Heart left ventricle (tissue), 16 donors: Measurements from ENCODE around the gene ABCC9. TPM values are rescaled to one million over a fixed set of nuclear protein-coding genes. Genes with fewer than 3 reads are reported as not detected.

Experiments used
- ATAC-seq, 4 donors: fragments of 200-7000 bp; cut with Tn5 transposase; one replicate each; pipeline ENCODE4 v1.9.1; 2020 to 2022; ENCODE audit warnings: moderate library complexity in 4 of 4, mild to moderate bottlenecking in 3 of 4, moderate number of reproducible peaks in 1 of 4
- DNase-seq, 5 donors: peaks; one replicate each; pipeline ENCODE4 v3.0.0-alpha.2; 2020
- H3K27ac ChIP-seq, 12 donors: fragments of 200-600 bp; sonication (generic) in 4 of 12; one replicate each; pipeline versions ENCODE4 v1.5.0 to v1.8.0; 2016 to 2022; ENCODE audit warnings: mild to moderate bottlenecking in 2 of 12
- H3K27me3 ChIP-seq, 9 donors: fragments of 200-600 bp; sonication (generic) in 2 of 9; one replicate each; pipeline versions ENCODE4 v1.5.1 to v1.8.0; 2016 to 2022; ENCODE audit warnings: mild to moderate bottlenecking in 3 of 9
- H3K36me3 ChIP-seq, 9 donors: fragments of 200-600 bp; sonication (generic) in 2 of 9; one replicate each; pipeline versions ENCODE4 v1.5.0 to v1.8.0; 2018 to 2022; ENCODE audit warnings: mild to moderate bottlenecking in 2 of 9
- H3K4me1 ChIP-seq, 12 donors: fragments of 200-600 bp; sonication (generic) in 4 of 12; one replicate each; pipeline versions ENCODE4 v1.5.0 to v1.8.0; 2016 to 2022; ENCODE audit warnings: mild to moderate bottlenecking in 3 of 12
- H3K4me3 ChIP-seq, 12 donors: fragments of 200-600 bp; sonication (generic) in 4 of 12; one replicate each; pipeline versions ENCODE4 v1.5.0 to v1.8.0; 2017 to 2022; ENCODE audit warnings: mild to moderate bottlenecking in 9 of 12, moderate library complexity in 4 of 12
- H3K9me3 ChIP-seq, 12 donors: fragments of 200-600 bp; sonication (generic) in 4 of 12; one replicate each; pipeline versions ENCODE4 v1.5.0 to v1.8.0; 2016 to 2022; ENCODE audit warnings: mild to moderate bottlenecking in 1 of 12
- POLR2A ChIP-seq, 2 donors: fragments of 450-650 bp; IDR thresholded peaks; one replicate each; pipeline ENCODE4 v1.6.1; 2017; ENCODE audit warnings: antibody characterized with exemption in 2 of 2, mild to moderate bottlenecking in 2 of 2, moderate library complexity in 2 of 2
- WGBS, 4 donors: extraction: QIAGEN DNeasy Blood & Tissue Kit in 2 of 4; methylation state at CpG; one replicate each; pipeline versions ENCODE4 v1.1.5 to v1.1.7; 2013 to 2018; 5-methylcytosine and 5-hydroxymethylcytosine counted together
- intact Hi-C, 10 donors: fragments of 100-400 bp; cut with DNase I; formaldehyde crosslinking; loops; one replicate each; pipeline versions ENCODE4 v1.11.1 to v1.14.2; 2022
- polyA plus RNA-seq, 2 donors: library from polyadenylated mRNA; stranded (reverse); fragments of 200-250 nt; gene quantifications; one replicate each; pipeline ENCODE4 v1.2.3, GENCODE V29; 2013
- total RNA-seq, 9 donors: library from RNA; depleted of rRNA in 2 of 9; stranded (reverse); fragments of >200 nt in 2 of 9; fragmentation: NEBNext Ultra II Directional in 3 of 9; extraction: Animal tissue kit (Norgen Biotek cat#: 25700) in 3 of 9; gene quantifications; one replicate each; pipeline versions ENCODE4 v1.1.0 to v1.2.4, GENCODE V29; 2016 to 2023
- TF ChIP-seq, protein P1 (sequence below), 12 donors: fragments of 200-600 bp; sonication (generic) in 4 of 12; IDR thresholded peaks; one replicate each; pipeline versions ENCODE4 v1.5.0 to v1.8.0; 2018 to 2022; ENCODE audit warnings: antibody characterized with exemption in 12 of 12, mild to moderate bottlenecking in 5 of 12
- donor health status: ischemic (EF 13 %, LVEDD 7.1; RV severe dilation, severe dysfunction).
- donor health status: healthy with polysubstance abuse.
- donor health status: DM: no; HTN: yes; CAD: no.
- donor health status: DM: no; HTN: no; CAD: no.
- donor health status: ischemic (EF 25% LVEDD 6.9; RV normal size, moderate dysfunction).
- donor health status: ischemic (EF 25% LVEDD 5.7; RV mildly dilated, moderate dysfunction).
- donor health status: healthy.
- donor health status: DM: yes; HTN: yes; CAD: no.
- donor health status: ischemic (EF 35%, LVEDD 5.7; RV mildly dilated, moderate dysfunction).
- donor health status: nonischemic (EF 11% LVEDD 7.7; RV severe dilation, severe dysfunction).
- donor health status: DM: yes; HTN: yes; CAD: no.
- donor health status: PGD.
- donor health status: ischemic (EF 29% LVEDD 5.4; RV normal size, mild dysfunction).
- donor health status: nonischemic (EF 23%, LVEDD 6.1; RV moderate dilation, normal function).

ABCC9 gene
- total and polyA plus RNA-seq, 11 donors: 14.1 to 103 (median 70.8) TPM

DNA sequence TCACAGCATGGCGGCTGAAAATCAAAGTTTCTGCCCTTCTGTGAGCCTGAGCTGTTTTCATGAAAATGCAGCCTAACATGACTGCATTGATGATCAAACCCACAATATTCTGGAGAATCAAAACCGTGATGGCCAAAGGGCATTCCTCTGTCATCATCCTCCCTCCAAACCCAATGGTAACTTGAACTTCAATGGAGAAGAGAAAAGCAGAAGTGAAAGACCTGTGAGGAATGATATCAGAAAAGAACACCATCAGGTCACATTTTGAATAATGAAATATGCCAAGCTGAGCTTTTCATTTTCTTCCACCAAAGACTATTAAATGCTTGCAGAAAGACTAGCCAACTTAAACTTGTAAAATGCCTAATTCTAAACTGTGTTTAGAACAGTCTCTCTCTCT lies 174.8 kb downstream of the ABCC9 start:
- H3K4me1 ChIP-seq: peaks cover 0 to 25% (median 3%) of the 10 kb centered on the region in 12 donors
- H3K9me3 ChIP-seq: no peaks in the 10 kb centered on the region
- DNase-seq (no peak), ATAC-seq (no peak)
- H3K4me3 ChIP-seq: no peak overlapping the region
- no peaks in the 10 kb centered on the region for H3K27me3 ChIP-seq
- intact Hi-C loops: no loop called here
- H3K36me3 ChIP-seq: peaks cover 0 to 70% (median 13%) of the 10 kb centered on the region in 9 donors
- 72 to 81% (median 80%) methylated on average over 2 of the region's 2 CpGs for WGBS, 4 donors
- TF ChIP-seq, protein P1, sequence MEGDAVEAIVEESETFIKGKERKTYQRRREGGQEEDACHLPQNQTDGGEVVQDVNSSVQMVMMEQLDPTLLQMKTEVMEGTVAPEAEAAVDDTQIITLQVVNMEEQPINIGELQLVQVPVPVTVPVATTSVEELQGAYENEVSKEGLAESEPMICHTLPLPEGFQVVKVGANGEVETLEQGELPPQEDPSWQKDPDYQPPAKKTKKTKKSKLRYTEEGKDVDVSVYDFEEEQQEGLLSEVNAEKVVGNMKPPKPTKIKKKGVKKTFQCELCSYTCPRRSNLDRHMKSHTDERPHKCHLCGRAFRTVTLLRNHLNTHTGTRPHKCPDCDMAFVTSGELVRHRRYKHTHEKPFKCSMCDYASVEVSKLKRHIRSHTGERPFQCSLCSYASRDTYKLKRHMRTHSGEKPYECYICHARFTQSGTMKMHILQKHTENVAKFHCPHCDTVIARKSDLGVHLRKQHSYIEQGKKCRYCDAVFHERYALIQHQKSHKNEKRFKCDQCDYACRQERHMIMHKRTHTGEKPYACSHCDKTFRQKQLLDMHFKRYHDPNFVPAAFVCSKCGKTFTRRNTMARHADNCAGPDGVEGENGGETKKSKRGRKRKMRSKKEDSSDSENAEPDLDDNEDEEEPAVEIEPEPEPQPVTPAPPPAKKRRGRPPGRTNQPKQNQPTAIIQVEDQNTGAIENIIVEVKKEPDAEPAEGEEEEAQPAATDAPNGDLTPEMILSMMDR (IDR thresholded peaks at IDR 0.05): no peak
- TF ChIP-seq POLR2A (IDR thresholded peaks at IDR 0.05): no peak
- H3K27ac ChIP-seq: no peak overlapping the region

DNA sequence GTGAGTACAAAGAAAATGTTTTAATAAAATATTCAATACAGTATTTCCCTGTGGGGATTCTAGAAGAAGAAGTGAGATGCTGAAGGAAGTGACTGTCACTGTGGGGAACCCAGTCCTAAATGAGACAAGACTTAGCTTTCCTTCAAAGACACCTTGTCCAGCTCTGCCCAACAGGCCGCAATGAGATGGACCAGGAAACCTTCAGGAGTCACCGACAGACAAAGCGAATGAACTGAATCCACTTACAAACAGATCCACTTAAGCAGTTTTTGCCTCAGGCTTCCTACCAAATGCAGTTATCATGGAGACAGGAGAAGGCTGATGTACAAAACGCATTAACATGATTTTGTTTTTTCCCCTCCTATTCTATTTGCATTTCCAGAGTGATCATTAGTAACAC lies 176.3 kb downstream of the ABCC9 start:
- Histone ChIP-seq H3K9me3 (no peaks in the 10 kb centered on the region), H3K27me3 (no peaks in the 10 kb centered on the region), H3K36me3 (peaks cover 0 to 56% (median 13%) of the 10 kb centered on the region in 9 donors), H3K27ac (peak overlapping the region in 2 of 12 donors; percentile 17 to 18), H3K4me1 (peaks cover 0 to 18% (median 2%) of the 10 kb centered on the region in 12 donors), H3K4me3 (no peak overlapping the region)
- ATAC-seq (no peak), DNase-seq (no peak)
- intact Hi-C loops: loop anchor here in 3 of 10 donors (5.0 kb wide), 2 partner anchors 53 to 58 kb away; no protein-coding TSS in a partner anchor
- WGBS, 4 donors: 83 to 89% (median 85%) methylated on average over 4 of the region's 4 CpGs
- TF ChIP-seq, protein P1 (IDR thresholded peaks at IDR 0.05): no peak
- TF ChIP-seq POLR2A (IDR thresholded peaks at IDR 0.05): no peak

DNA sequence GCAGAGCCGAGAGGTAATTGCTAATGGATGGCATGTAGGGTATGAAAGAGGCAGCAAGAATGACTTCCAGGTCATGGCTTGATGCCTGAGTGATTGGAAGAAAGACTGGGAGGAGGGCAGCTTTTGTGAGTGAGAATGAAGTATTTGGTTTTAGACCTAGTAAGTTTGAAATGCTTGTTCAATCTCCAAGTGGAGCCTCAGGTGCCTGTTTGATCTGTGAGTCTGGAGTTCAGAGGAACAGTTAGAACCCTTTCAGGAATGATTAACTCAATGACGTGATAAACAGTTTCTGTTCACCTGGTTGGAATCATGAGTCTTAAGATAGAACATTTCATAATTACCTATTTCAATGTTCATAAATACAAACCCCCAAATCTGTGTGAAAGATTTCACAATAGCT lies 177.2 kb downstream of the ABCC9 start:
- Histone ChIP-seq H3K27me3 (no peaks in the 10 kb centered on the region), H3K4me3 (no peak overlapping the region), H3K4me1 (peaks cover 0 to 18% (median under 1%) of the 10 kb centered on the region in 12 donors), H3K9me3 (no peaks in the 10 kb centered on the region), H3K27ac (peak overlapping the region in 1 of 12 donors; percentile 29), H3K36me3 (peaks cover 0 to 47% (median 13%) of the 10 kb centered on the region in 9 donors)
- no peak for DNase-seq
- TF ChIP-seq, protein P1 (IDR thresholded peaks at IDR 0.05): no peak
- no peak for TF ChIP-seq POLR2A (IDR thresholded peaks at IDR 0.05)
- intact Hi-C loops: loop anchor here in 3 of 10 donors (5.0 kb wide), 2 partner anchors 52 to 57 kb away; no protein-coding TSS in a partner anchor
- no peak for ATAC-seq
- WGBS, 4 donors: 69 to 77% (median 71%) methylated on average over 2 of the region's 2 CpGs

DNA sequence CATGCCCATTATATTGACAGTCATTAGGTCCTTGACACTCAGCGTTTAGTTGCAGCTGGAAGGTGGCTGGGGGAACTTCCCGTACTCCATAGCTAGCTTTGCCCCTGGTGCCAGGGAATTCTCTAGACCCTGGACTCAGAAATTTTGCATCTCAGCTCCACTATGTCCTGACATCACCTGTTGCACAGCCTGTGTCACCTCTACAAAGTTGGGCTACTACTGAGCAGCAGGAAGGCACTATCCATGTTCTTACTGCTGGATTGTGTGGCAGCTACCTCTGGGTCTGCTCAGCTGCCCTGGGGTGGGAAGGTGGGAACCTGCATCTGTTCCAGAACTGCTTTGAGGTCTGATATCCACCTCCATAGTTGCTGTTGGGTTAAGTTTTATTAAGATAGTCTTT lies 177.7 kb downstream of the ABCC9 start:
- ATAC-seq (peak in 2 of 4 donors; percentile 11 to 43), DNase-seq (no peak)
- Histone ChIP-seq H3K36me3 (peaks cover 0 to 42% (median 13%) of the 10 kb centered on the region in 9 donors), H3K4me3 (no peak overlapping the region), H3K27ac (peak overlapping the region in 3 of 12 donors; percentile 8 to 29 (median 28)), H3K9me3 (no peaks in the 10 kb centered on the region), H3K4me1 (peaks cover 0 to 17% (median 0%) of the 10 kb centered on the region in 12 donors), H3K27me3 (no peaks in the 10 kb centered on the region)
- WGBS, 4 donors: 79 to 82% (median 81%) methylated on average over 1 to 2 of the region's 2 CpGs
- TF ChIP-seq, protein P1 (IDR thresholded peaks at IDR 0.05): no peak
- TF ChIP-seq POLR2A (IDR thresholded peaks at IDR 0.05): no peak
- intact Hi-C loops: loop anchor here in 3 of 10 donors (5.0 kb wide), 2 partner anchors 51 to 56 kb away; no protein-coding TSS in a partner anchor
